Endothelial cell of umbilical vein (primary cell): ENCODE measurements around the gene WRAP73. TPM values are rescaled to one million over a fixed set of nuclear protein-coding genes. Genes with fewer than 3 reads are reported as not detected.

ENCODE experiments used
- BruUV-seq: library from RNA; stranded (reverse); fragments of 400-500 nt; replicated peaks from 2 replicates; lab custom pipeline; 2021; lab: Mats Ljungman, UMichigan
- CTCF ChIA-PET: fragments of 300-600, 350-600 bp; sonication (Branson Sonifier 250); formaldehyde crosslinking; loops from one replicate; lab custom pipeline; 2021; ENCODE audit warnings: antibody characterized with exemption, inconsistent platforms; lab: Charles Lee
- POLR2A ChIA-PET: fragments of 300-600, 350-600 bp; sonication (Branson Sonifier 250); formaldehyde crosslinking; loops from one replicate; lab custom pipeline; 2021; ENCODE audit warnings: antibody characterized with exemption, inconsistent platforms; lab: Charles Lee
- DNase-seq: peaks from one replicate; pipeline ENCODE4 v3.0.0-alpha.2; 2011; ENCODE audit warnings: low read depth, low spot score
- FAIRE-seq: peaks from 2 replicates; lab custom pipeline; 2011; peaks lifted over from hg19 to GRCh38; lab: Jason Lieb, UNC
- H2AFZ ChIP-seq: 2 replicates; pipeline ENCODE4 v1.6.0; 2012; ENCODE audit warnings: low read depth, low read length, control low read depth, inconsistent platforms
- H3K27ac ChIP-seq: 2 replicates; pipeline ENCODE4 v1.5.1; 2011; ENCODE audit warnings: low read depth, mild to moderate bottlenecking, control low read depth, low read length, moderate library complexity; ENCODE audit not compliant: insufficient read depth
- H3K27me3 ChIP-seq, 2 experiments: 2 replicates each; pipeline versions ENCODE4 v1.6.0 to v1.6.1; 2011; ENCODE audit warnings: low read length in 2 of 2, mixed read lengths in 1 of 2; ENCODE audit not compliant: control insufficient read depth in 2 of 2, insufficient read depth in 2 of 2
- H3K36me3 ChIP-seq, 2 experiments: 2 replicates in 1 of 2; 3 replicates in 1 of 2; pipeline ENCODE4 v1.5.1; 2011; ENCODE audit warnings: low read length in 2 of 2, mild to moderate bottlenecking in 1 of 2, moderate library complexity in 1 of 2; ENCODE audit not compliant: control insufficient read depth in 2 of 2, insufficient read depth in 2 of 2; ENCODE audit errors: extremely low read depth in 1 of 2
- H3K4me1 ChIP-seq: 3 replicates; pipeline ENCODE4 v1.5.1; 2011; ENCODE audit warnings: mild to moderate bottlenecking, low read length; ENCODE audit not compliant: control insufficient read depth, insufficient read depth; ENCODE audit errors: extremely low read depth
- H3K4me2 ChIP-seq: 2 replicates; pipeline ENCODE4 v1.6.1; 2011; ENCODE audit warnings: low read length, control low read depth, mixed read lengths; ENCODE audit not compliant: insufficient read depth
- H3K4me3 ChIP-seq, 3 experiments: fragments of 200-600 bp in 1 of 3; sonication (generic), shearing (Covaris generic) in 1 of 3; replicated peaks in 1 of 3; 2 replicates each; pipeline ENCODE4 v1.5.1; 2011 to 2016; ENCODE audit warnings: control low read depth in 3 of 3, low read length in 3 of 3, mild to moderate bottlenecking in 2 of 3, inconsistent platforms in 1 of 3, low read depth in 1 of 3, moderate library complexity in 1 of 3; ENCODE audit not compliant: insufficient read depth in 1 of 3
- H3K79me2 ChIP-seq: 2 replicates; pipeline ENCODE4 v1.6.0; 2012; ENCODE audit warnings: low read length, inconsistent platforms; ENCODE audit not compliant: control insufficient read depth, insufficient read depth
- H3K9ac ChIP-seq: replicated peaks from 2 replicates; pipeline ENCODE3; 2011; ENCODE audit warnings: low read length, control low read depth; ENCODE audit not compliant: insufficient read depth; ENCODE audit errors: extremely low read depth
- H3K9me1 ChIP-seq: replicated peaks from 3 replicates; pipeline ENCODE4 v1.6.0; 2011; ENCODE audit warnings: mild to moderate bottlenecking, low read length; ENCODE audit not compliant: control insufficient read depth, insufficient read depth; ENCODE audit errors: extremely low read depth
- H3K9me3 ChIP-seq: replicated peaks from 2 replicates; pipeline ENCODE4 v1.5.1; 2012; ENCODE audit warnings: low read length, inconsistent platforms; ENCODE audit not compliant: control insufficient read depth, insufficient read depth
- H4K20me1 ChIP-seq: replicated peaks from 2 replicates; pipeline ENCODE3; 2011; ENCODE audit warnings: mild to moderate bottlenecking, low read length; ENCODE audit not compliant: control insufficient read depth, insufficient read depth; ENCODE audit errors: extremely low read depth
- CTCF ChIP-seq, 2 donors: IDR thresholded peaks; 1 replicate in 1 of 2; 2 replicates in 1 of 2; pipeline ENCODE4 v1.5.1; 2011; ENCODE audit warnings: low read length in 2 of 2, mild to moderate bottlenecking in 2 of 2, moderate library complexity in 2 of 2, control low read depth in 1 of 2, inconsistent platforms in 1 of 2, low read depth in 1 of 2; ENCODE audit not compliant: insufficient read depth in 1 of 2; ENCODE audit errors: extremely low read depth in 1 of 2
- EZH2 ChIP-seq: IDR thresholded peaks from 2 replicates; pipeline ENCODE4 v1.6.1; 2012; ENCODE audit warnings: borderline replicate concordance, low read depth, mild to moderate bottlenecking, moderate library complexity, low read length, inconsistent platforms; ENCODE audit not compliant: severe bottlenecking
- FOS ChIP-seq: IDR thresholded peaks from 2 replicates; pipeline ENCODE4 v1.6.1; 2011; ENCODE audit warnings: mild to moderate bottlenecking, low read length, moderate library complexity, borderline replicate concordance; ENCODE audit not compliant: insufficient read depth
- GATA2 ChIP-seq: IDR thresholded peaks from 2 replicates; pipeline ENCODE4 v1.7.0; 2011; ENCODE audit warnings: low read depth, mild to moderate bottlenecking, moderate library complexity, mixed read lengths, low read length; ENCODE audit not compliant: insufficient read length, insufficient read depth
- JUN ChIP-seq: IDR thresholded peaks from 2 replicates; pipeline ENCODE4 v1.6.1; 2011; ENCODE audit warnings: borderline replicate concordance, low read depth; ENCODE audit not compliant: insufficient read length, insufficient read depth
- MYC ChIP-seq: IDR thresholded peaks from one replicate; pipeline ENCODE4 v1.6.1; 2011; ENCODE audit warnings: mild to moderate bottlenecking, low read depth, low read length
- POLR2A ChIP-seq: IDR thresholded peaks from 2 replicates; pipeline ENCODE4 v1.6.1; 2012; ENCODE audit warnings: low read depth, mild to moderate bottlenecking, control low read depth, low read length
- POLR2AphosphoS5 ChIP-seq: IDR thresholded peaks from 2 replicates; pipeline ENCODE4 v1.6.1; 2012; ENCODE audit warnings: low read depth, mild to moderate bottlenecking, control low read depth, low read length, moderate library complexity; ENCODE audit not compliant: insufficient read depth
- dilution Hi-C: fragments of 300-500 bp; cut with MboI; formaldehyde crosslinking; loops from one replicate; pipeline ENCODE4 v1.15.0; 2019; ENCODE audit warnings: low sequenced_read_pairs; ENCODE audit not compliant: extremely low pct_ligation_motif_present
- intact Hi-C: fragments of 100-400 bp; cut with micrococcal nuclease; formaldehyde crosslinking; loops from one replicate; pipeline ENCODE4 v1.10.0; 2022
- polyA plus RNA-seq, 4 experiments: library from polyadenylated mRNA; depleted of rRNA in 3 of 4; stranded (reverse) in 3 of 4; unstranded in 1 of 4; fragments of >200 nt; gene quantifications; 2 replicates each; pipeline versions ENCODE4 v1.2.1 to v1.2.3, GENCODE V29; 2011 to 2012; ENCODE audit warnings: missing spikeins in 1 of 4
- total RNA-seq: library from RNA; stranded (reverse); gene quantifications from 2 replicates; pipeline ENCODE4 v1.2.3, GENCODE V29; 2021
- TF ChIP-seq, protein P1 (sequence below): IDR thresholded peaks from 2 replicates; pipeline ENCODE4 v1.6.1; 2011; ENCODE audit not compliant: insufficient read depth, insufficient read length

WRAP73 gene
- total and polyA plus RNA-seq, 2 donors (not counting 3 experiments of a cell fraction or from before 2014, with no cell fraction given) = 23.0 to 50.7 TPM

DNA sequence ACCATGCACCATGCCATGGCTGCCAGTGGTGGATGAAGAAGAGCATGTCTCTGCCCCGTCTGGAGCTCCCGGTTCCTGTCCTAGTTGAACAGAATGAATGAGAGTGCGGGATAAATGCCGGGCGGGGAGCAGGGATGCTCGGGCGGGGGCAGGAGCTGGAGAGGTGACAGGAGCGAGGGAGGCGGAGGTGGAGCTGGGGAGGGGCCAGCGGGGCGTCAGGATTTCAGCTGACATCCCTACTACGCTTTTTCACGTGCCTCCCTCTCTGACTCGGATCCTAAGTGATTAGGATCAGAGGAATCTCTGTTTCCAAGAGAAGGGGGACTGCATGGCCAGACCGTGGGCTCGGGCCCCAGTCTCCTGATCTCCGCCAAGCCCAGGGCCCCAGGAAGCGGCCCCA is 49.7 kb upstream of the WRAP73 start:
- Histone ChIP-seq H3K27me3 (no peaks in the 10 kb centered on the region), H3K9ac (no peak overlapping the region), H4K20me1 (no peaks in the 10 kb centered on the region), H3K36me3 (no peaks in the 10 kb centered on the region), H3K4me1 (no peaks in the 10 kb centered on the region), H3K4me3 (no peak overlapping the region), H3K9me3 (no peaks in the 10 kb centered on the region), H2AFZ (no peak overlapping the region), H3K79me2 (no peaks in the 10 kb centered on the region), H3K9me1 (no peaks in the 10 kb centered on the region), H3K4me2 (no peak overlapping the region), H3K27ac (no peak overlapping the region)
- intact Hi-C loops (no loop called here), dilution Hi-C loops (no loop called here)
- ChIA-PET POLR2A (no interaction called here), CTCF (interaction anchor here (2.0 kb wide), 1 partner anchor 25 kb away, joined by 9 read pairs; no protein-coding TSS in a partner anchor)
- FAIRE-seq (no peak), DNase-seq (no peak)
- no peak for TF ChIP-seq FOS
- no peak for TF ChIP-seq POLR2A
- no peak for TF ChIP-seq POLR2AphosphoS5
- TF ChIP-seq, protein P1, sequence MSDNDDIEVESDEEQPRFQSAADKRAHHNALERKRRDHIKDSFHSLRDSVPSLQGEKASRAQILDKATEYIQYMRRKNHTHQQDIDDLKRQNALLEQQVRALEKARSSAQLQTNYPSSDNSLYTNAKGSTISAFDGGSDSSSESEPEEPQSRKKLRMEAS = no peak
- no TSS peak for BruUV-seq

GRCh38 chr1:3698660-3699408 is 48.9 kb upstream of the WRAP73 start:
- DNase-seq (no peak), FAIRE-seq (no peak)
- Histone ChIP-seq H3K79me2 (no peaks in the 10 kb centered on the region), H3K4me2 (no peak overlapping the region), H2AFZ (no peak overlapping the region), H3K9ac (no peak overlapping the region), H3K27me3 (no peaks in the 10 kb centered on the region), H3K9me3 (no peaks in the 10 kb centered on the region), H3K4me1 (no peaks in the 10 kb centered on the region), H3K4me3 (no peak overlapping the region), H3K27ac (no peak overlapping the region), H3K9me1 (no peaks in the 10 kb centered on the region), H3K36me3 (no peaks in the 10 kb centered on the region), H4K20me1 (no peaks in the 10 kb centered on the region)
- TF ChIP-seq JUN (no peak), EZH2 (no peak), POLR2A (no peak), GATA2 (no peak), MYC (no peak), FOS (no peak), CTCF (IDR thresholded peaks at IDR 0.05; ENCODE audit: extremely low read depth in 1 of 2, insufficient read depth in 1 of 2, low read depth in 1 of 2, low read length in 2 of 2) (no peak), POLR2AphosphoS5 (no peak)
- TF ChIP-seq, protein P1 = no peak
- dilution Hi-C loops = no loop called here
- POLR2A ChIA-PET = no interaction called here
- CTCF ChIA-PET = interaction anchor here (2.0 kb wide), 1 partner anchor 26 kb away, joined by 9 read pairs; no protein-coding TSS in a partner anchor
- BruUV-seq = no TSS peak
- intact Hi-C loops = no loop called here
